Measurements from ENCODE around the gene ART3.

DNA sequence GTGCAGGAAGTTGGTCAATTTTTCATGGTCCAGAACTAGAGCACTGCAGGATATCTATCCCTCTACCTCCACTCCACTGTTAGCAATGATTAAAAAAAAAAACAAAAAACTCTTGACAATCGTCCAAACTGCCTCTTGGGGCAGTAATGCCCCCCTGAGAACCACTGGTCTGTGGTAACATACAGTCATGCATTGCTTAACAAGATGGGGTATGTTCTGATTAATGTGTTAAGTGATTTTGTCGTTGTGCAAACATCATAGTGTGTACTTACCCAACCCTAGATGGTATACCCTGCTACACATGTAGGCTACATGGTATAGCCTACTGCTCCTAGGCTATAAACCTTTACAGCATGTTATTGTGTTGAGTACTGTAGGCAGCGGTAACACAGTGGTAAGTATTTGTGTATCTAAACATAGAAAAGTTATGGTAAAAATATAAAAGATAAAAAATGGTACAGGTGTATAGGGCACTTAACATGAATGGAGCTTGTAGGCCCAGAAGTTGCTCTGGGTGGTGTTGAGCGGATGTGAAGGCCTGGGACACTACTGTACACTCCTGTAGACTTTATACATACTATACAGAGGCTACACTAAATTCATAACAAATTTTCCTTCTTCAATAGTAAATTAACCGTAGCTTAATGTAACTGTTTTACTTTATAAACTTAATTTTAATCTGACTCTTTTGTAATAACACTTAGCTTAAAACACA lies 34.1 kb downstream of the ART3 start:
- TF ChIP-seq, protein P1, sequence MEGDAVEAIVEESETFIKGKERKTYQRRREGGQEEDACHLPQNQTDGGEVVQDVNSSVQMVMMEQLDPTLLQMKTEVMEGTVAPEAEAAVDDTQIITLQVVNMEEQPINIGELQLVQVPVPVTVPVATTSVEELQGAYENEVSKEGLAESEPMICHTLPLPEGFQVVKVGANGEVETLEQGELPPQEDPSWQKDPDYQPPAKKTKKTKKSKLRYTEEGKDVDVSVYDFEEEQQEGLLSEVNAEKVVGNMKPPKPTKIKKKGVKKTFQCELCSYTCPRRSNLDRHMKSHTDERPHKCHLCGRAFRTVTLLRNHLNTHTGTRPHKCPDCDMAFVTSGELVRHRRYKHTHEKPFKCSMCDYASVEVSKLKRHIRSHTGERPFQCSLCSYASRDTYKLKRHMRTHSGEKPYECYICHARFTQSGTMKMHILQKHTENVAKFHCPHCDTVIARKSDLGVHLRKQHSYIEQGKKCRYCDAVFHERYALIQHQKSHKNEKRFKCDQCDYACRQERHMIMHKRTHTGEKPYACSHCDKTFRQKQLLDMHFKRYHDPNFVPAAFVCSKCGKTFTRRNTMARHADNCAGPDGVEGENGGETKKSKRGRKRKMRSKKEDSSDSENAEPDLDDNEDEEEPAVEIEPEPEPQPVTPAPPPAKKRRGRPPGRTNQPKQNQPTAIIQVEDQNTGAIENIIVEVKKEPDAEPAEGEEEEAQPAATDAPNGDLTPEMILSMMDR (IDR thresholded peaks at IDR 0.05), result no peak
- no peak for TF ChIP-seq POLR2A (IDR thresholded peaks at IDR 0.05)
